Stimulated activated CD8-positive, alpha-beta memory T cell treated with anti-CD3 and anti-CD28 coated beads, Interleukin-7, amount 100 ng/mL, for 4 hours (primary cell): Measurements from ENCODE around the gene IL24.

Experiments used
- DNase-seq, 2 donors: peaks; one replicate each; pipeline ENCODE4 v3.0.0-alpha.2; 2020; ENCODE audit warnings: low read depth in 2 of 2

The IL24 gene

GRCh38 chr1:206880314-206880713, 16.9 kb upstream of the IL24 start:
- DNase-seq = no peak

GRCh38 chr1:206882555-206882954, 14.7 kb upstream of the IL24 start:
- no peak for DNase-seq

GRCh38 chr1:206883160-206883559, 14.1 kb upstream of the IL24 start:
- DNase-seq = no peak

GRCh38 chr1:206883876-206884275, 13.4 kb upstream of the IL24 start:
- DNase-seq = no peak

GRCh38 chr1:206885341-206886060, 11.7 kb upstream of the IL24 start:
- DNase-seq = no peak

GRCh38 chr1:206886831-206887230, 10.4 kb upstream of the IL24 start:
- DNase-seq = no peak

GRCh38 chr1:206887701-206888100, 9.5 kb upstream of the IL24 start:
- DNase-seq = no peak

GRCh38 chr1:206890125-206891060, 6.8 kb upstream of the IL24 start:
- DNase-seq = no peak

GRCh38 chr1:206891412-206891811, 5.8 kb upstream of the IL24 start:
- no peak for DNase-seq

- DNase-seq = no peak
Observed at GRCh38 chr1:206892351-206892984, 4.8 kb upstream of the IL24 start.

GRCh38 chr1:206893380-206893779, 3.9 kb upstream of the IL24 start:
- DNase-seq = no peak

- no peak for DNase-seq
Observed at GRCh38 chr1:206895325-206895724, 1.9 kb upstream of the IL24 start.

- no peak for DNase-seq
Observed at GRCh38 chr1:206895837-206896242, 1.4 kb upstream of the IL24 start.

GRCh38 chr1:206896261-206896660, 982 bp upstream of the IL24 start:
- no peak for DNase-seq

- DNase-seq = no peak
Observed at GRCh38 chr1:206898089-206898914, 1.1 kb downstream of the IL24 start.

- DNase-seq = no peak
Observed at GRCh38 chr1:206898915-206899431, 1.7 kb downstream of the IL24 start.

- DNase-seq = no peak
Observed at GRCh38 chr1:206899717-206900116, 2.5 kb downstream of the IL24 start.

- DNase-seq = no peak
Observed at GRCh38 chr1:206900149-206900548, 2.9 kb downstream of the IL24 start.

- DNase-seq = no peak
Observed at GRCh38 chr1:206901944-206902343, 4.7 kb downstream of the IL24 start.

- DNase-seq = no peak
Observed at GRCh38 chr1:206902702-206903101, 5.5 kb downstream of the IL24 start.

- no peak for DNase-seq
Observed at GRCh38 chr1:206903687-206904086, 6.4 kb downstream of the IL24 start.
